Fibroblast of the aortic adventitia (primary cell): Measurements from ENCODE around the gene CS. TPM values are rescaled to one million over a fixed set of nuclear protein-coding genes. Genes with fewer than 3 reads are reported as not detected.
A peak's percentile ranks its signal among the peaks of the same experiment; 100 is the strongest.

Source experiments
- DNase-seq: peaks from one replicate; pipeline ENCODE4 v3.0.0-alpha.2; 2010; ENCODE audit warnings: low read depth
- H3K4me3 ChIP-seq: 2 replicates; pipeline ENCODE4 v1.5.1; 2011; ENCODE audit warnings: low read depth, mild to moderate bottlenecking, control low read depth, low read length, moderate library complexity
- CTCF ChIP-seq: IDR thresholded peaks from 2 replicates; pipeline ENCODE4 v1.5.1; 2011; ENCODE audit warnings: mild to moderate bottlenecking, low read length, control low read depth, inconsistent platforms; ENCODE audit not compliant: insufficient read depth
- total RNA-seq: library from RNA; depleted of rRNA; stranded (reverse); fragments of >200 nt; gene quantifications from 2 replicates; pipeline ENCODE4 v1.2.3, GENCODE V29; 2012; ENCODE audit warnings: low replicate concordance

The CS gene
- total RNA-seq, 1 donor = 117 TPM

GRCh38 chr12:56229916-56230431, 70.2 kb downstream of the CS start, which contains the start of gene SLC39A5:
SLC39A5 (plus strand) TSS chr12:56230051; CDS start chr12:56231275, 1,224 bp downstream.
- H3K4me3 ChIP-seq = no peak within 1 kb of the TSS
- DNase-seq = no peak
- no peak for TF ChIP-seq CTCF

- no peak overlapping the region for H3K4me3 ChIP-seq
- DNase-seq = no peak
- TF ChIP-seq CTCF = no peak
These were observed 71.0 kb downstream of the CS start for GRCh38 chr12:56229082-56229481.

GRCh38 chr12:56224954-56225353, 75.2 kb downstream of the CS start:
- no peak for TF ChIP-seq CTCF
- H3K4me3 ChIP-seq = peak overlapping the region; percentile 81
- DNase-seq = no peak

GRCh38 chr12:56224102-56224701, 75.9 kb downstream of the CS start, which contains the start of gene NABP2:
NABP2 (plus strand) TSS chr12:56224342; CDS start chr12:56224857, 515 bp downstream.
- H3K4me3 ChIP-seq = peak within 1 kb of the TSS; percentile 81
- peak; percentile 78 for TF ChIP-seq CTCF
- DNase-seq = peak; percentile 99

GRCh38 chr12:56223571-56224101, 76.5 kb downstream of the CS start:
- H3K4me3 ChIP-seq = peak overlapping the region; percentile 51
- no peak for DNase-seq
- TF ChIP-seq CTCF = no peak

GRCh38 chr12:56222531-56222895, 77.6 kb downstream of the CS start:
- DNase-seq = no peak

More at GRCh38 chr12:56222531-56222895, 77.6 kb downstream of the CS start:
- peak overlapping the region; percentile 94 for H3K4me3 ChIP-seq
- TF ChIP-seq CTCF = no peak
